Natural killer cell (primary cell): ENCODE data around the gene PAMR1. TPM values are rescaled to one million over a fixed set of nuclear protein-coding genes. Genes with fewer than 3 reads are reported as not detected.

Source experiments
- ATAC-seq, 3 donors: fragments of 150-1000 bp in 2 of 3; fragments of 200-7000 bp in 1 of 3; cut with Tn5 transposase; 1 replicate in 1 of 3; 2 replicates in 2 of 3; pipeline ENCODE4 v1.10.0; 2021; ENCODE audit warnings: mild to moderate bottlenecking in 2 of 3, moderate library complexity in 2 of 3
- DNase-seq, 2 donors: peaks; one replicate each; pipeline versions ENCODE4 v3.0.0 to v3.0.0-alpha.2; 2013 to 2021; ENCODE audit warnings: mixed read lengths in 1 of 2
- H3K27ac ChIP-seq: one replicate; pipeline ENCODE4 v1.5.1; 2013; ENCODE audit warnings: mild to moderate bottlenecking, low read length
- H3K27me3 ChIP-seq: one replicate; pipeline ENCODE4 v1.6.1; 2013; ENCODE audit warnings: low read length; ENCODE audit not compliant: control insufficient read depth, insufficient read depth
- H3K36me3 ChIP-seq: one replicate; pipeline ENCODE4 v1.6.1; 2013; ENCODE audit warnings: low read length; ENCODE audit not compliant: control insufficient read depth, insufficient read depth
- H3K4me1 ChIP-seq: one replicate; pipeline ENCODE4 v1.6.1; 2013; ENCODE audit warnings: low read length; ENCODE audit not compliant: control insufficient read depth, insufficient read depth
- H3K4me3 ChIP-seq: one replicate; pipeline ENCODE4 v1.5.1; 2013; ENCODE audit warnings: low read length
- H3K9me3 ChIP-seq: one replicate; pipeline ENCODE4 v1.6.1; 2013; ENCODE audit warnings: low read length; ENCODE audit not compliant: control insufficient read depth, insufficient read depth
- H3K27ac Mint-ChIP-seq, 2 donors: one replicate each; pipeline ENCODE4 v1.8.0; 2022; ENCODE audit warnings: mild to moderate bottlenecking in 2 of 2, mixed read lengths in 2 of 2, moderate library complexity in 1 of 2
- H3K27me3 Mint-ChIP-seq, 2 donors: one replicate each; pipeline ENCODE4 v1.8.0; 2022; ENCODE audit warnings: low read depth in 2 of 2, mixed read lengths in 2 of 2
- H3K36me3 Mint-ChIP-seq: one replicate; pipeline ENCODE4 v1.8.0; 2022; ENCODE audit warnings: mixed read lengths
- H3K4me1 Mint-ChIP-seq, 2 donors: one replicate each; pipeline ENCODE4 v1.8.0; 2022; ENCODE audit warnings: mixed read lengths in 2 of 2
- H3K4me3 Mint-ChIP-seq: one replicate; pipeline ENCODE4 v1.8.0; 2022; ENCODE audit warnings: mild to moderate bottlenecking, moderate library complexity, mixed read lengths
- H3K9me3 Mint-ChIP-seq, 2 donors: one replicate each; pipeline ENCODE4 v1.8.0; 2022; ENCODE audit warnings: mixed read lengths in 2 of 2
- WGBS: methylation state at CpG from one replicate; pipeline ENCODE4 v1.1.7; 2013; ENCODE audit warnings: missing lambda C conversion rate; ENCODE audit not compliant: insufficient coverage; 5-methylcytosine and 5-hydroxymethylcytosine counted together
- intact Hi-C: fragments of 100-400 bp; cut with micrococcal nuclease; formaldehyde crosslinking; loops from one replicate; pipeline ENCODE4 v1.14.2; 2022
- total RNA-seq, 4 donors: library from RNA; stranded (reverse); fragments of 120-200 nt in 1 of 4; gene quantifications; one replicate each; pipeline versions ENCODE4 v1.2.3 to v1.2.4, GENCODE V29; 2013 to 2022
- TF ChIP-seq, protein P1 (sequence below): fragments of 200-600 bp; IDR thresholded peaks from one replicate; pipeline ENCODE4 v1.8.0; 2022; ENCODE audit warnings: antibody characterized with exemption

The PAMR1 gene
- total RNA-seq, 3 donors from 2014 or later (not counting 1 experiment from before 2014, with no cell fraction given) = not detected

- H3K36me3 Mint-ChIP-seq = no peaks in the 10 kb centered on the region
- ATAC-seq = no peak
Observed at GRCh38 chr11:35517481-35517880, 7.9 kb downstream of the PAMR1 start.

GRCh38 chr11:35516403-35516802 is 9.0 kb downstream of the PAMR1 start:
- DNase-seq (no peak), ATAC-seq (no peak)
- Histone ChIP-seq H3K4me3 (no peak overlapping the region), H3K36me3 (no peaks in the 10 kb centered on the region), H3K4me1 (no peaks in the 10 kb centered on the region), H3K9me3 (no peaks in the 10 kb centered on the region), H3K27ac (no peak overlapping the region), H3K27me3 (no peaks in the 10 kb centered on the region)
- H3K27ac Mint-ChIP-seq = no peak overlapping the region
- no peaks in the 10 kb centered on the region for H3K36me3 Mint-ChIP-seq
- no peaks in the 10 kb centered on the region for H3K9me3 Mint-ChIP-seq
- peaks cover 16 to 63% of the 10 kb centered on the region in 2 donors for H3K27me3 Mint-ChIP-seq
- WGBS = 78% methylated on average over 4 of the region's 4 CpGs
- TF ChIP-seq, protein P1, sequence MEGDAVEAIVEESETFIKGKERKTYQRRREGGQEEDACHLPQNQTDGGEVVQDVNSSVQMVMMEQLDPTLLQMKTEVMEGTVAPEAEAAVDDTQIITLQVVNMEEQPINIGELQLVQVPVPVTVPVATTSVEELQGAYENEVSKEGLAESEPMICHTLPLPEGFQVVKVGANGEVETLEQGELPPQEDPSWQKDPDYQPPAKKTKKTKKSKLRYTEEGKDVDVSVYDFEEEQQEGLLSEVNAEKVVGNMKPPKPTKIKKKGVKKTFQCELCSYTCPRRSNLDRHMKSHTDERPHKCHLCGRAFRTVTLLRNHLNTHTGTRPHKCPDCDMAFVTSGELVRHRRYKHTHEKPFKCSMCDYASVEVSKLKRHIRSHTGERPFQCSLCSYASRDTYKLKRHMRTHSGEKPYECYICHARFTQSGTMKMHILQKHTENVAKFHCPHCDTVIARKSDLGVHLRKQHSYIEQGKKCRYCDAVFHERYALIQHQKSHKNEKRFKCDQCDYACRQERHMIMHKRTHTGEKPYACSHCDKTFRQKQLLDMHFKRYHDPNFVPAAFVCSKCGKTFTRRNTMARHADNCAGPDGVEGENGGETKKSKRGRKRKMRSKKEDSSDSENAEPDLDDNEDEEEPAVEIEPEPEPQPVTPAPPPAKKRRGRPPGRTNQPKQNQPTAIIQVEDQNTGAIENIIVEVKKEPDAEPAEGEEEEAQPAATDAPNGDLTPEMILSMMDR = no peak
- no peaks in the 10 kb centered on the region for H3K4me1 Mint-ChIP-seq
- H3K4me3 Mint-ChIP-seq = no peak overlapping the region
- intact Hi-C loops = no loop called here

More at GRCh38 chr11:35517481-35517880, 7.9 kb downstream of the PAMR1 start:
- Mint-ChIP-seq H3K27ac (no peak overlapping the region), H3K27me3 (peaks cover 14 to 54% of the 10 kb centered on the region in 2 donors), H3K9me3 (no peaks in the 10 kb centered on the region), H3K4me3 (no peak overlapping the region), H3K4me1 (no peaks in the 10 kb centered on the region)
- no peaks in the 10 kb centered on the region for H3K9me3 ChIP-seq
- H3K4me3 ChIP-seq = no peak overlapping the region
- no peaks in the 10 kb centered on the region for H3K4me1 ChIP-seq
- 80% methylated on average over 1 of the region's 1 CpG for WGBS
- no peaks in the 10 kb centered on the region for H3K36me3 ChIP-seq
- H3K27ac ChIP-seq = no peak overlapping the region
- TF ChIP-seq, protein P1 = no peak
- H3K27me3 ChIP-seq = no peaks in the 10 kb centered on the region
- intact Hi-C loops = no loop called here
- no peak for DNase-seq

DNA sequence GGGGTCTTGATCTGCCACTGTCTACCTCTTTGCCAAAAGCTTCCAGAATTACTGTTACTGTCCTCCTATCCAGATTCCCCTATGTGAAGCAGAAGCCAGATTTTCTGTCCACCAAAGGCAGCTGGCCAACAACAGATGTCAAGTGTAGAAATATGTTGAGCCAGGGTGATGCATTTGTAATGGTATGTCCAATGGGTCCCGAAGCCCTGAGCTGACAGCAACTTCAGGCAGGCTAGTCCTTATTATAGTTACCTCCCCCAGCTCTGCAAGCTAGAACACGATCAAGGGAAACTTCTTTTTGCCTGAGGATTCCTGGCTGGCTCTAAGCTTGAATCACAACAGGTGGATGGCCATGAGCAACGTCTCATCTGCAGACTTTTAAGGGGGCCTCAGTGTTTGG is 10.2 kb downstream of the PAMR1 start:
- no peaks in the 10 kb centered on the region for H3K9me3 Mint-ChIP-seq
- no peaks in the 10 kb centered on the region for H3K4me1 ChIP-seq
- H3K4me1 Mint-ChIP-seq = no peaks in the 10 kb centered on the region
- 50% methylated on average over 3 of the region's 3 CpGs for WGBS
- H3K36me3 ChIP-seq = no peaks in the 10 kb centered on the region
- no peak overlapping the region for H3K27ac ChIP-seq
- H3K36me3 Mint-ChIP-seq = no peaks in the 10 kb centered on the region
- no peak overlapping the region for H3K4me3 ChIP-seq
- DNase-seq (no peak), ATAC-seq (no peak)
- H3K27ac Mint-ChIP-seq = no peak overlapping the region
- no peaks in the 10 kb centered on the region for H3K27me3 ChIP-seq
- intact Hi-C loops = no loop called here
- H3K4me3 Mint-ChIP-seq = no peak overlapping the region
- H3K27me3 Mint-ChIP-seq = peaks cover 10 to 70% of the 10 kb centered on the region in 2 donors
- H3K9me3 ChIP-seq = no peaks in the 10 kb centered on the region
- TF ChIP-seq, protein P1 = no peak

DNA sequence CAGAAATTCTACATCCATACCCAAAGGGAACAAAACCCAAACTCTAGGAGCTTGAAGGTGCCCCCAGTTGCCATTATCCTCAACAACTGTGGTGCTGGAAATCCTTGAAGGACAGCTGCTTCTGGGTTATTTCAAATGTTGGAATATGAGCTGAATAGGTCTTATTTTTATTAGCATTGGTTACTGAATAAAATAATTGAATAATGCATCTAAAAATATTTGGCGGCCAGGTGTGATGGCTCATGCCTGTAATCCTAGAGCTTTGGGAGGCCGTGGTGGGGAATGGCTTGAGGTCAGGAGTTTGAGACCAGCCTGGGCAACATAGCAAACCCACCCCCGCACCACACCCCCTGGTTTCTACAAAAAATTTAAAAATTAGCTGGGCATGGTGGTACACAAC is 10.9 kb downstream of the PAMR1 start:
- 86% methylated on average over 3 of the region's 3 CpGs for WGBS
- Histone ChIP-seq H3K27ac (no peak overlapping the region), H3K4me1 (no peaks in the 10 kb centered on the region), H3K9me3 (no peaks in the 10 kb centered on the region), H3K4me3 (no peak overlapping the region), H3K27me3 (no peaks in the 10 kb centered on the region), H3K36me3 (no peaks in the 10 kb centered on the region)
- Mint-ChIP-seq H3K36me3 (no peaks in the 10 kb centered on the region), H3K27me3 (peaks cover 10 to 65% of the 10 kb centered on the region in 2 donors), H3K4me3 (no peak overlapping the region), H3K9me3 (no peaks in the 10 kb centered on the region), H3K27ac (no peak overlapping the region), H3K4me1 (no peaks in the 10 kb centered on the region)
- ATAC-seq (no peak), DNase-seq (no peak)
- TF ChIP-seq, protein P1 = no peak
- intact Hi-C loops = no loop called here
